ENCODE results near the gene NRCAM. TPM values are rescaled to one million over a fixed set of nuclear protein-coding genes. Genes with fewer than 3 reads are reported as not detected.
A peak's percentile ranks its signal among the peaks of the same experiment; 100 is the strongest.
"Not testable (repeated sequence)": the region's sequence is repeated elsewhere in the genome, so short reads cannot be mapped to it uniquely, and the experiment has no call there.

NRCAM gene
- total RNA-seq, 1 experiment from 2014 or later: 2.7 TPM

- no peak for TF ChIP-seq FOXP1 (CRISPR knock-in tag; IDR thresholded peaks at IDR 0.05; ENCODE audit: borderline replicate concordance)
- TF ChIP-seq, protein P1, sequence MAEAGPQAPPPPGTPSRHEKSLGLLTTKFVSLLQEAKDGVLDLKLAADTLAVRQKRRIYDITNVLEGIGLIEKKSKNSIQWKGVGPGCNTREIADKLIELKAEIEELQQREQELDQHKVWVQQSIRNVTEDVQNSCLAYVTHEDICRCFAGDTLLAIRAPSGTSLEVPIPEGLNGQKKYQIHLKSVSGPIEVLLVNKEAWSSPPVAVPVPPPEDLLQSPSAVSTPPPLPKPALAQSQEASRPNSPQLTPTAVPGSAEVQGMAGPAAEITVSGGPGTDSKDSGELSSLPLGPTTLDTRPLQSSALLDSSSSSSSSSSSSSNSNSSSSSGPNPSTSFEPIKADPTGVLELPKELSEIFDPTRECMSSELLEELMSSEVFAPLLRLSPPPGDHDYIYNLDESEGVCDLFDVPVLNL (CRISPR knock-in tag; IDR thresholded peaks at IDR 0.05; ENCODE audit: borderline replicate concordance, low read depth): no peak
- no peak for TF ChIP-seq ZNF512 (CRISPR knock-in tag; IDR thresholded peaks at IDR 0.05; ENCODE audit: borderline replicate concordance)
- TF ChIP-seq, protein P2, sequence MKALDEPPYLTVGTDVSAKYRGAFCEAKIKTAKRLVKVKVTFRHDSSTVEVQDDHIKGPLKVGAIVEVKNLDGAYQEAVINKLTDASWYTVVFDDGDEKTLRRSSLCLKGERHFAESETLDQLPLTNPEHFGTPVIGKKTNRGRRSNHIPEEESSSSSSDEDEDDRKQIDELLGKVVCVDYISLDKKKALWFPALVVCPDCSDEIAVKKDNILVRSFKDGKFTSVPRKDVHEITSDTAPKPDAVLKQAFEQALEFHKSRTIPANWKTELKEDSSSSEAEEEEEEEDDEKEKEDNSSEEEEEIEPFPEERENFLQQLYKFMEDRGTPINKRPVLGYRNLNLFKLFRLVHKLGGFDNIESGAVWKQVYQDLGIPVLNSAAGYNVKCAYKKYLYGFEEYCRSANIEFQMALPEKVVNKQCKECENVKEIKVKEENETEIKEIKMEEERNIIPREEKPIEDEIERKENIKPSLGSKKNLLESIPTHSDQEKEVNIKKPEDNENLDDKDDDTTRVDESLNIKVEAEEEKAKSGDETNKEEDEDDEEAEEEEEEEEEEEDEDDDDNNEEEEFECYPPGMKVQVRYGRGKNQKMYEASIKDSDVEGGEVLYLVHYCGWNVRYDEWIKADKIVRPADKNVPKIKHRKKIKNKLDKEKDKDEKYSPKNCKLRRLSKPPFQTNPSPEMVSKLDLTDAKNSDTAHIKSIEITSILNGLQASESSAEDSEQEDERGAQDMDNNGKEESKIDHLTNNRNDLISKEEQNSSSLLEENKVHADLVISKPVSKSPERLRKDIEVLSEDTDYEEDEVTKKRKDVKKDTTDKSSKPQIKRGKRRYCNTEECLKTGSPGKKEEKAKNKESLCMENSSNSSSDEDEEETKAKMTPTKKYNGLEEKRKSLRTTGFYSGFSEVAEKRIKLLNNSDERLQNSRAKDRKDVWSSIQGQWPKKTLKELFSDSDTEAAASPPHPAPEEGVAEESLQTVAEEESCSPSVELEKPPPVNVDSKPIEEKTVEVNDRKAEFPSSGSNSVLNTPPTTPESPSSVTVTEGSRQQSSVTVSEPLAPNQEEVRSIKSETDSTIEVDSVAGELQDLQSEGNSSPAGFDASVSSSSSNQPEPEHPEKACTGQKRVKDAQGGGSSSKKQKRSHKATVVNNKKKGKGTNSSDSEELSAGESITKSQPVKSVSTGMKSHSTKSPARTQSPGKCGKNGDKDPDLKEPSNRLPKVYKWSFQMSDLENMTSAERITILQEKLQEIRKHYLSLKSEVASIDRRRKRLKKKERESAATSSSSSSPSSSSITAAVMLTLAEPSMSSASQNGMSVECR (CRISPR knock-in tag; IDR thresholded peaks at IDR 0.05; ENCODE audit: borderline replicate concordance): no peak
- TF ChIP-seq NFYB (CRISPR knock-in tag; conservative IDR thresholded peaks at IDR 0.05; ENCODE audit: low read depth): no peak
- no peak for TF ChIP-seq SOX15 (CRISPR knock-in tag; IDR thresholded peaks at IDR 0.05)
Observed at GRCh38 chr7:108263425-108263824, 192.8 kb downstream of the NRCAM start (continued).

DNA sequence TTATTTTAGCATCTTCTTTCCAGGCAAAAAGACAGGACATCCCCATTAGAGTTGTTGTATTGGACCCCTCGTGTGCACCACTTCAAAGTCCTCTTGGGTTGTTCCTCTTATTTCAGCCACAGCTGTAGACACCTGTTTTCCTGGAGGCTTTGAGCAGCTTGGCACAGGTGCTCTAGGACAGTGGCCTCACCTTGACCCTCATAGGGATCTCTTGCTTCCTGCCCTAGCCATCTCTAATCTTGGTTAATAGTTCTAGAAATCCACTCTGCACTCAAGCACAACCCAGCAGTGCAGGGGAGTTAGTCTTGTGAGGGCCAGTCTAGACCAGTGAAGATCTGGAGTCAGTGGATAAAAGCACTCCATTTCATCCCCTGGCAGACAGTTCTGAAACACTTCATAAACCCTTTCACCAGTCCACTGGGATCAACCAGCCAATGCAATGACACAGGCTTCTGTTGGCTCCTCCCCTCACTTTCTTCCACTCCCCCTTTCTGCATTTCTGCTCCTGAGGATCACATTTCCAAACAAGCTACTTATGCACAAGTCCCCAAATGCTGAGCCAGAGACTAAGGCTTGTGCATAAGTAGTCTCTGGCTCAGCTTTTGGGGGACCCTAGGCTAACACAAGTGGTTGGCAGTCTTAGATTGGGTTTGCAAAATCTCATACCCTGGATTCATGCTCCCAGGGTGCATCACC is 194.5 kb downstream of the NRCAM start:
- H3K4me3 Mint-ChIP-seq: no peak overlapping the region
- ChIA-PET CTCF (no interaction called here), POLR2A (no interaction called here)
- peaks cover 4% of the 10 kb centered on the region for H3K27me3 Mint-ChIP-seq (ENCODE audit: low read depth)
- TF ChIP-seq SOX15 (CRISPR knock-in tag; IDR thresholded peaks at IDR 0.05) (no peak), RELA (CRISPR knock-in tag; IDR thresholded peaks at IDR 0.05; ENCODE audit: borderline replicate concordance) (no peak), NFYB (CRISPR knock-in tag; conservative IDR thresholded peaks at IDR 0.05; ENCODE audit: low read depth) (no peak), NR1H2 (CRISPR knock-in tag; IDR thresholded peaks at IDR 0.05) (no peak), CREM (CRISPR knock-in tag; IDR thresholded peaks at IDR 0.05) (no peak), ZBTB43 (CRISPR knock-in tag; IDR thresholded peaks at IDR 0.05) (no peak), ZNF138 (CRISPR knock-in tag; conservative IDR thresholded peaks at IDR 0.05) (no peak), ZNF219 (CRISPR knock-in tag; IDR thresholded peaks at IDR 0.05; ENCODE audit: borderline replicate concordance) (no peak), ATF1 (CRISPR knock-in tag; IDR thresholded peaks at IDR 0.05) (no peak), TEAD4 (CRISPR knock-in tag; IDR thresholded peaks at IDR 0.05) (no peak)
- TF ChIP-seq, protein P3, sequence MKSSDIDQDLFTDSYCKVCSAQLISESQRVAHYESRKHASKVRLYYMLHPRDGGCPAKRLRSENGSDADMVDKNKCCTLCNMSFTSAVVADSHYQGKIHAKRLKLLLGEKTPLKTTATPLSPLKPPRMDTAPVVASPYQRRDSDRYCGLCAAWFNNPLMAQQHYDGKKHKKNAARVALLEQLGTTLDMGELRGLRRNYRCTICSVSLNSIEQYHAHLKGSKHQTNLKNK (CRISPR knock-in tag; IDR thresholded peaks at IDR 0.05): no peak
- H3K9me3 Mint-ChIP-seq: peaks cover 7% of the 10 kb centered on the region
- DNase-seq (ENCODE audit: low spot score): no peak
- H3K36me3 Mint-ChIP-seq: peaks cover 4% of the 10 kb centered on the region
- peaks cover 7% of the 10 kb centered on the region for H3K4me1 Mint-ChIP-seq
- no peak overlapping the region for H3K27ac Mint-ChIP-seq
- peak; percentile 61 for ATAC-seq

DNA sequence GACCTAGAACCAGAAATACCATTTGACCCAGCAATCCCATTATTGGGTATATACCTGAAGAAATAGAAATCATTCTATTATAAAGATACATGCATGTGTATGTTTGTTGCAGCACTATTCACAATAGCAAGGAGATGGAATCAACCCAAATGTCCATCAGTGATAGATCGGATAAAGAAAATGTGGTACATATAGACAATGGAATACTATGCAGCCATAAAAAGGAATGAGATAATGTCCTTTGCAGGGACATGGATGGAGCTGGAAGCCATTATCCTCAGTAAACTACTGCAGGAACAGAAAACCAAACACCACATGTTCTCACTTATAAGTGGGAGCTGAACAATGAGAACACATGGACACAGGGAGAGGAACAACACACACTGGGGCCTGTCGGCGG is 196.8 kb downstream of the NRCAM start:
- H3K27me3 Mint-ChIP-seq (ENCODE audit: low read depth); DNase-seq (ENCODE audit: low spot score); H3K27ac Mint-ChIP-seq; ATAC-seq; H3K4me3 Mint-ChIP-seq; CTCF ChIA-PET; POLR2A ChIA-PET; H3K4me1 Mint-ChIP-seq: not testable (repeated sequence)
- Mint-ChIP-seq H3K36me3 (peaks cover 14% of the 10 kb centered on the region), H3K9me3 (peaks cover 15% of the 10 kb centered on the region)
